Trophoblast cell (in vitro differentiated cells and primary cell): ENCODE measurements around the gene LRRC46.

Experiments used
- DNase-seq, 2 donors: peaks; one replicate each; pipeline ENCODE4 v3.0.0-alpha.2; 2016
- H2AFZ ChIP-seq: 2 replicates; pipeline ENCODE4 v1.6.1; 2013; ENCODE audit warnings: low read length, moderate library complexity, mild to moderate bottlenecking; ENCODE audit not compliant: insufficient read depth, poor library complexity
- H2AK5ac ChIP-seq: 2 replicates; pipeline ENCODE4 v1.6.1; 2013; ENCODE audit warnings: mild to moderate bottlenecking, low read length
- H2BK120ac ChIP-seq: 2 replicates; pipeline ENCODE4 v1.6.1; 2013; ENCODE audit warnings: low read length, mild to moderate bottlenecking, moderate library complexity; ENCODE audit not compliant: insufficient read depth, poor library complexity
- H2BK12ac ChIP-seq: 2 replicates; pipeline ENCODE4 v1.6.1; 2013; ENCODE audit warnings: mild to moderate bottlenecking, low read length, moderate library complexity
- H2BK5ac ChIP-seq: 2 replicates; pipeline ENCODE4 v1.6.1; 2013; ENCODE audit warnings: low read length, low read depth, moderate library complexity, mild to moderate bottlenecking; ENCODE audit not compliant: poor library complexity
- H3K14ac ChIP-seq: 2 replicates; pipeline ENCODE4 v1.6.1; 2013; ENCODE audit warnings: mild to moderate bottlenecking, low read length
- H3K18ac ChIP-seq: 2 replicates; pipeline ENCODE4 v1.6.1; 2013; ENCODE audit warnings: mild to moderate bottlenecking, low read length
- H3K23ac ChIP-seq: 2 replicates; pipeline ENCODE4 v1.6.1; 2013; ENCODE audit warnings: low read length
- H3K27ac ChIP-seq: 2 replicates; pipeline ENCODE4 v1.5.1; 2013; ENCODE audit warnings: low read depth, mild to moderate bottlenecking, inconsistent platforms, low read length, moderate library complexity
- H3K27me3 ChIP-seq: 2 replicates; pipeline ENCODE4 v1.6.1; 2013; ENCODE audit warnings: inconsistent platforms, mild to moderate bottlenecking, low read length, moderate library complexity; ENCODE audit not compliant: insufficient read depth
- H3K36me3 ChIP-seq, 2 experiments: 1 replicate in 1 of 2; 2 replicates in 1 of 2; pipeline ENCODE4 v1.6.1; 2013; ENCODE audit warnings: low read length in 2 of 2, mild to moderate bottlenecking in 2 of 2, moderate library complexity in 1 of 2; ENCODE audit not compliant: insufficient read depth in 2 of 2, control insufficient read depth in 1 of 2
- H3K4ac ChIP-seq: 2 replicates; pipeline ENCODE4 v1.6.1; 2013; ENCODE audit warnings: low read depth, mild to moderate bottlenecking, low read length, moderate library complexity
- H3K4me1 ChIP-seq, 2 experiments: 1 replicate in 1 of 2; 2 replicates in 1 of 2; pipeline ENCODE4 v1.6.1; 2013; ENCODE audit warnings: low read length in 2 of 2, mild to moderate bottlenecking in 2 of 2, moderate library complexity in 1 of 2; ENCODE audit not compliant: insufficient read depth in 2 of 2, control insufficient read depth in 1 of 2
- H3K4me2 ChIP-seq: 2 replicates; pipeline ENCODE4 v1.6.1; 2013; ENCODE audit warnings: inconsistent platforms, mild to moderate bottlenecking, low read length, moderate library complexity
- H3K4me3 ChIP-seq: 2 replicates; pipeline ENCODE4 v1.5.1; 2013; ENCODE audit warnings: mild to moderate bottlenecking, low read depth, low read length, inconsistent platforms
- H3K79me1 ChIP-seq: one replicate; pipeline ENCODE4 v1.6.1; 2013; ENCODE audit warnings: low read length
- H3K79me2 ChIP-seq: 2 replicates; pipeline ENCODE4 v1.6.1; 2013; ENCODE audit warnings: low read length, mild to moderate bottlenecking; ENCODE audit not compliant: control insufficient read depth, insufficient read depth, poor library complexity
- H3K9ac ChIP-seq: 2 replicates; pipeline ENCODE4 v1.6.1; 2013; ENCODE audit warnings: mild to moderate bottlenecking, low read length
- H3K9me3 ChIP-seq: 2 replicates; pipeline ENCODE4 v1.6.1; 2013; ENCODE audit warnings: low read depth, mild to moderate bottlenecking, control low read depth, inconsistent platforms, low read length; ENCODE audit not compliant: insufficient read depth
- H4K12ac ChIP-seq: 2 replicates; pipeline ENCODE4 v1.6.1; 2013; ENCODE audit warnings: low read depth, mild to moderate bottlenecking, low read length, moderate library complexity
- H4K8ac ChIP-seq: 2 replicates; pipeline ENCODE4 v1.6.1; 2013; ENCODE audit warnings: low read depth, mild to moderate bottlenecking, low read length, moderate library complexity
- H4K91ac ChIP-seq: one replicate; pipeline ENCODE4 v1.6.1; 2013; ENCODE audit warnings: low read depth, mild to moderate bottlenecking, low read length, moderate library complexity
- WGBS: extraction: QIAGEN DNeasy Blood & Tissue Kit; methylation state at CpG from one replicate; pipeline ENCODE4 v1.1.7; 2013; ENCODE audit warnings: missing lambda C conversion rate; ENCODE audit not compliant: insufficient read length, insufficient coverage; ENCODE audit errors: extremely low coverage; 5-methylcytosine and 5-hydroxymethylcytosine counted together

LRRC46 gene

DNA sequence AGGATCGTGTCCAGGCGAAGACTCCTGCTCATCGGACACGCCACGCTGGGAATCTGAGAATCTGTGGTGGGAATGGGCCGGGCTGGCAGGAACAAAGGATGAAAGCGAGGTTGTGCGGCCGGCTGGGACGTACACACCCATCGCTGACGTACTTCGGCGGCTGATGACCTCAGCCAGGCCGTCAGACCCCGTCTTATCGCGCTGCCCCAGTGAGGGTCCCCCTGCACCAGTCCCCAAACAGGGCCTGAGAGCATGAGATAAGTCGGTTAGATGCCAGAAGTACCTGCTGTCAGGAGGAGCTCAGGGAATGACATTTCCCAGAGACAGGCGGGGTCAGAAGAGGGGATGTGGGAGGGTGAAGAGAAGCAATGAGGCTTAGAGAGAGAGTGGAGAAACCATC is 35.5 kb downstream of the LRRC46 start:
- H3K23ac ChIP-seq = no peak overlapping the region
- WGBS = no CpG with 5 or more reads among the region's 20 CpGs
- H3K4ac ChIP-seq = no peak overlapping the region
- no peak overlapping the region for H3K4me3 ChIP-seq
- no peak overlapping the region for H3K18ac ChIP-seq
- no peak overlapping the region for H4K12ac ChIP-seq
- peak overlapping the region; percentile 50 for H4K8ac ChIP-seq
- H3K36me3 ChIP-seq = no peaks in the 10 kb centered on the region
- no peak overlapping the region for H2BK12ac ChIP-seq
- H3K9me3 ChIP-seq = no peaks in the 10 kb centered on the region
- peak overlapping the region; percentile 35 for H2AK5ac ChIP-seq
- H3K79me1 ChIP-seq = peaks cover 19% of the 10 kb centered on the region
- DNase-seq = no peak
- no peak overlapping the region for H2AFZ ChIP-seq
- H3K27me3 ChIP-seq = no peaks in the 10 kb centered on the region
- H3K4me2 ChIP-seq = no peak overlapping the region
- H2BK120ac ChIP-seq = peak overlapping the region; percentile 57
- H3K4me1 ChIP-seq = peaks cover 23 to 24% of the 10 kb centered on the region in 2 experiments
- H2BK5ac ChIP-seq = no peak overlapping the region
- peak overlapping the region; percentile 64 for H4K91ac ChIP-seq
- H3K14ac ChIP-seq = no peak overlapping the region
- no peak overlapping the region for H3K9ac ChIP-seq
- H3K27ac ChIP-seq = peak overlapping the region; percentile 24
- no peaks in the 10 kb centered on the region for H3K79me2 ChIP-seq

DNA sequence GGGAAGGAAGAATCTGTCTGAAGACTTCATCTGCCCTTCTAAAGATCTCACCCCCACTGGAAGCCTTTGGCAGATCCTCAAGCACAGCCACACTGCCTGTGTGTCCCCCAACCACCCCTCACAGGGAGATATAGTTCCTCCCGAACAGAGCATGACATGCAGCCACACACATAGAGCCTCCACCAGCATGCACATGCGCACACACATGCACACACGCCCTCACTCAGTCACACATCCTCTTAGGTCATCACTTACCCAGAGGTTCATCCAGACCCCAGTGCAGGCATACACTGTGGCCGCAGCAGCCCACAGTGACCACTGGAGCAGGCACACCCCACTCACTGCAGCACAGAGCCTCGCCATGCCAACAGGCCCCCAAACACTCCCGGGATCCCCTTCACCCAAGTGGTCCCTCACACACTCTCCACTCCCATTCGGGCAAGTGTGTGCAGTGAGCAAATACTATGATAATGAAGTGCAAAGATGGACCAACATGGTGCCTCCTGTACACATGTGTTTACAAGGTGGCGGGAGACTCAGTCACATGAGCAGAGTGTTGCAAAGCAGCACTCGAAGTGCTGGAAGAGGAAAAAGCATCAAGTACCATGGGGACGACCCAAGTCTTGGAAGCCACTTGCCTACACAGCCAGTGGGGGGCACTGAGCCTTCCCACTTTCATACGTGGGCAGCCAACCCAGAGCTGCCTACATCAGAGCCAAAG is 36.5 kb downstream of the LRRC46 start:
- WGBS = no CpG with 5 or more reads among the region's 11 CpGs
- no peaks in the 10 kb centered on the region for H3K27me3 ChIP-seq
- DNase-seq = no peak
- H3K27ac ChIP-seq = no peak overlapping the region
- H2BK5ac ChIP-seq = no peak overlapping the region
- H2BK120ac ChIP-seq = peak overlapping the region; percentile 57
- no peak overlapping the region for H3K4ac ChIP-seq
- no peak overlapping the region for H3K18ac ChIP-seq
- H2AFZ ChIP-seq = no peak overlapping the region
- peak overlapping the region; percentile 26 for H2AK5ac ChIP-seq
- H3K9ac ChIP-seq = no peak overlapping the region
- no peak overlapping the region for H3K4me2 ChIP-seq
- no peak overlapping the region for H3K4me3 ChIP-seq
- H4K8ac ChIP-seq = peak overlapping the region; percentile 15
- H3K79me2 ChIP-seq = peaks cover 2% of the 10 kb centered on the region
- H3K9me3 ChIP-seq = no peaks in the 10 kb centered on the region
- H3K79me1 ChIP-seq = peaks cover 22% of the 10 kb centered on the region
- no peak overlapping the region for H4K12ac ChIP-seq
- H3K36me3 ChIP-seq = no peaks in the 10 kb centered on the region
- H2BK12ac ChIP-seq = peak overlapping the region; percentile 7
- H3K4me1 ChIP-seq = peaks cover 27 to 28% of the 10 kb centered on the region in 2 experiments
- no peak overlapping the region for H3K14ac ChIP-seq
- H3K23ac ChIP-seq = no peak overlapping the region
- H4K91ac ChIP-seq = peak overlapping the region; percentile 71

DNA sequence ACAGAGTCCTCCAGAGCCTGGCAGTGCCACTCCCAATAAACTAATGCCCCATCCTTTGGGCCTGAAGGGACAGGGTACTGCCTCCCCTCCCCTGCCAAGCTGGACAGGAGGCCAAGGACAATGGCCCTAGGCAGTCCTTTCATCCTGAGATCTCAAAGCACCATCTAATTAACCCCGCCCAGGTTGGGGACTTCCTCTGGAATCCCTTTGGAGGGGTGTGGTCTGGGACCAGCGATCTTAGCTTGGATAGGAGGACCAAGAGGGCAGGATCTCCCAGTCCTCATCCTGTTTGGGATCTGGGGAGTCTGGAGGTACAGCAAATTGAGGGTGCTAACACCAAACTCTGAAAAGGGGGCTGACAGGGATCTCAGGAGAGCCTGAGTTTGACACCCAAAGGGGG is 37.6 kb downstream of the LRRC46 start:
- H2AK5ac ChIP-seq = no peak overlapping the region
- H2BK120ac ChIP-seq = peak overlapping the region; percentile 20
- no peak overlapping the region for H2BK5ac ChIP-seq
- no peak overlapping the region for H3K9ac ChIP-seq
- peak overlapping the region; percentile 71 for H4K91ac ChIP-seq
- H3K23ac ChIP-seq = no peak overlapping the region
- H3K9me3 ChIP-seq = no peaks in the 10 kb centered on the region
- H2AFZ ChIP-seq = no peak overlapping the region
- no peak overlapping the region for H3K18ac ChIP-seq
- H3K4ac ChIP-seq = no peak overlapping the region
- no CpG with 5 or more reads among the region's 2 CpGs for WGBS
- peaks cover 31 to 35% of the 10 kb centered on the region in 2 experiments for H3K4me1 ChIP-seq
- no peaks in the 10 kb centered on the region for H3K27me3 ChIP-seq
- no peak overlapping the region for H2BK12ac ChIP-seq
- no peak overlapping the region for H4K12ac ChIP-seq
- H4K8ac ChIP-seq = peak overlapping the region; percentile 22
- no peak overlapping the region for H3K4me3 ChIP-seq
- no peaks in the 10 kb centered on the region for H3K36me3 ChIP-seq
- no peak overlapping the region for H3K4me2 ChIP-seq
- no peak overlapping the region for H3K14ac ChIP-seq
- peaks cover 2% of the 10 kb centered on the region for H3K79me2 ChIP-seq
- peaks cover 28% of the 10 kb centered on the region for H3K79me1 ChIP-seq
- DNase-seq = no peak
- peak overlapping the region; percentile 30 for H3K27ac ChIP-seq

DNA sequence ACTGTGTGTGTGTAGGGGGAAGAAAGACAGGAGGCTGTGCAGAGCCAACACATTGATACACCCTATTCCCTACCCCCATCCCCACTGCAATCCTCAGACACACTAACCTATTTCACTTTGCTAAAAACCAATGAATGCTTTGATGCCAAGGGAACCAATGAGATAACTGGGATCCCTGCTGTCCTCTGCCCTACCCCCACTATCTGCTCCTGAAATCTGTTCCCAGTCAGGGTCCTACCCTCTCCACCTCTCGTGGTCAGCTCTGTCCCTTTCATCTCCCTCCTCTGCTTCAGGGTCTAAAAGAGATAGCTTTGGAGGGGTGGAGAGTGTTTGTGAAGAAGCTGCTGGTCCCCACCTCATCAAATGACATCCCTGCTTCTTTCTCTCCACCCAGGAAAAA is 38.6 kb downstream of the LRRC46 start:
- peaks cover 33 to 37% of the 10 kb centered on the region in 2 experiments for H3K4me1 ChIP-seq
- no peak overlapping the region for H2AK5ac ChIP-seq
- H3K4me2 ChIP-seq = no peak overlapping the region
- no peak overlapping the region for H2BK120ac ChIP-seq
- no peak overlapping the region for H3K14ac ChIP-seq
- no peak overlapping the region for H2BK5ac ChIP-seq
- H3K36me3 ChIP-seq = no peaks in the 10 kb centered on the region
- H3K4me3 ChIP-seq = no peak overlapping the region
- H3K23ac ChIP-seq = no peak overlapping the region
- H4K12ac ChIP-seq = no peak overlapping the region
- WGBS = no CpG with 5 or more reads among the region's 1 CpG
- no peak overlapping the region for H2AFZ ChIP-seq
- H3K27me3 ChIP-seq = no peaks in the 10 kb centered on the region
- H3K79me1 ChIP-seq = peaks cover 28% of the 10 kb centered on the region
- no peak overlapping the region for H4K8ac ChIP-seq
- no peaks in the 10 kb centered on the region for H3K9me3 ChIP-seq
- DNase-seq = no peak
- H3K18ac ChIP-seq = no peak overlapping the region
- H2BK12ac ChIP-seq = no peak overlapping the region
- H4K91ac ChIP-seq = peak overlapping the region; percentile 61
- no peak overlapping the region for H3K27ac ChIP-seq
- H3K79me2 ChIP-seq = peaks cover 2% of the 10 kb centered on the region
- no peak overlapping the region for H3K4ac ChIP-seq
- no peak overlapping the region for H3K9ac ChIP-seq
